ENCODE measurements around the gene ABCB11. TPM values are rescaled to one million over a fixed set of nuclear protein-coding genes. Genes with fewer than 3 reads are reported as not detected.
A peak's percentile ranks its signal among the peaks of the same experiment; 100 is the strongest.

The ABCB11 gene
- total and polyA plus RNA-seq, 8 donors: 0.18 to 0.58 TPM; not detected in 6

GRCh38 chr2:169029341-169029740 lies 1.8 kb downstream of the ABCB11 start:
- Histone ChIP-seq H3K4me3 (no peak overlapping the region), H3K27me3 (no peaks in the 10 kb centered on the region), H3K27ac (no peak overlapping the region), H3K4me1 (peaks cover 0 to 5% (median 0%) of the 10 kb centered on the region in 4 donors), H3K9me3 (no peaks in the 10 kb centered on the region), H3K36me3 (no peaks in the 10 kb centered on the region)
- WGBS, 5 donors: 32 to 48% (median 44%) methylated on average over 5 of the region's 5 CpGs
- intact Hi-C loops (cut with DNase I; ENCODE audit: low total_unique reads): no loop called here
- DNase-seq: peak in 1 of 2 donors; percentile 20
- no peak for TF ChIP-seq POLR2A (IDR thresholded peaks at IDR 0.05)
- TF ChIP-seq POLR2AphosphoS5 (IDR thresholded peaks at IDR 0.05): no peak
- no peak for TF ChIP-seq EP300 (IDR thresholded peaks at IDR 0.05)
- no peak for TF ChIP-seq CTCF (IDR thresholded peaks at IDR 0.05)

- H3K27me3 ChIP-seq: no peaks in the 10 kb centered on the region
- H3K36me3 ChIP-seq: no peaks in the 10 kb centered on the region
- no peaks in the 10 kb centered on the region for H3K9me3 ChIP-seq
- no peak for DNase-seq
- TF ChIP-seq POLR2AphosphoS5 (IDR thresholded peaks at IDR 0.05) (no peak), POLR2A (IDR thresholded peaks at IDR 0.05) (no peak), EP300 (IDR thresholded peaks at IDR 0.05) (no peak), CTCF (IDR thresholded peaks at IDR 0.05) (no peak)
- H3K4me3 ChIP-seq: no peak overlapping the region
- peaks cover 0 to 5% (median 0%) of the 10 kb centered on the region in 4 donors for H3K4me1 ChIP-seq
- intact Hi-C loops (cut with DNase I; ENCODE audit: low total_unique reads): no loop called here
- WGBS, 5 donors: 41 to 80% (median 49%) methylated on average over 3 of the region's 3 CpGs
- no peak overlapping the region for H3K27ac ChIP-seq
Measured at GRCh38 chr2:169027234-169027633, 3.9 kb downstream of the ABCB11 start.

- WGBS, 5 donors: 32 to 57% (median 44%) methylated on average over 1 of the region's 1 CpG
- no peak for DNase-seq
- intact Hi-C loops (cut with DNase I; ENCODE audit: low total_unique reads): no loop called here
Measured at GRCh38 chr2:169026056-169026455, 5.1 kb downstream of the ABCB11 start.

GRCh38 chr2:169023161-169023560 lies 8.0 kb downstream of the ABCB11 start:
- Histone ChIP-seq H3K36me3 (no peaks in the 10 kb centered on the region), H3K27me3 (no peaks in the 10 kb centered on the region), H3K4me3 (no peak overlapping the region), H3K4me1 (no peaks in the 10 kb centered on the region), H3K9me3 (no peaks in the 10 kb centered on the region), H3K27ac (no peak overlapping the region)
- intact Hi-C loops (cut with DNase I; ENCODE audit: low total_unique reads): no loop called here
- TF ChIP-seq POLR2A (IDR thresholded peaks at IDR 0.05): no peak
- TF ChIP-seq CTCF (IDR thresholded peaks at IDR 0.05): no peak
- no peak for TF ChIP-seq EP300 (IDR thresholded peaks at IDR 0.05)
- no peak for TF ChIP-seq POLR2AphosphoS5 (IDR thresholded peaks at IDR 0.05)
- DNase-seq: no peak
- WGBS, 5 donors: 53 to 68% (median 62%) methylated on average over 3 of the region's 3 CpGs

More at GRCh38 chr2:169026056-169026455, 5.1 kb downstream of the ABCB11 start:
- TF ChIP-seq EP300 (IDR thresholded peaks at IDR 0.05) (no peak), POLR2AphosphoS5 (IDR thresholded peaks at IDR 0.05) (no peak), CTCF (IDR thresholded peaks at IDR 0.05) (no peak), POLR2A (IDR thresholded peaks at IDR 0.05) (no peak)
- H3K27ac ChIP-seq: peak overlapping the region in 1 of 5 donors; percentile 14
- H3K9me3 ChIP-seq: no peaks in the 10 kb centered on the region
- H3K36me3 ChIP-seq: no peaks in the 10 kb centered on the region
- H3K4me3 ChIP-seq: no peak overlapping the region
- H3K27me3 ChIP-seq: no peaks in the 10 kb centered on the region
- peaks cover 0 to 5% (median 0%) of the 10 kb centered on the region in 4 donors for H3K4me1 ChIP-seq

Measured in stomach (tissue), 9 donors.